HG03575 (cell line): Measurements from ENCODE around the gene MRC2.

ENCODE experiments used
- ATAC-seq: cut with Tn5 transposase; IDR thresholded peaks from one replicate; pipeline ENCODE4 v1.9.1; 2021; ENCODE audit not compliant: unreplicated experiment, insufficient number of reproducible peaks, low FRiP score; ENCODE audit errors: extremely low read depth

MRC2 gene

GRCh38 chr17:62656446-62656845 is 29.0 kb downstream of the MRC2 start:
- no peak for ATAC-seq

GRCh38 chr17:62657145-62657665 is 29.7 kb downstream of the MRC2 start:
- no peak for ATAC-seq

DNA sequence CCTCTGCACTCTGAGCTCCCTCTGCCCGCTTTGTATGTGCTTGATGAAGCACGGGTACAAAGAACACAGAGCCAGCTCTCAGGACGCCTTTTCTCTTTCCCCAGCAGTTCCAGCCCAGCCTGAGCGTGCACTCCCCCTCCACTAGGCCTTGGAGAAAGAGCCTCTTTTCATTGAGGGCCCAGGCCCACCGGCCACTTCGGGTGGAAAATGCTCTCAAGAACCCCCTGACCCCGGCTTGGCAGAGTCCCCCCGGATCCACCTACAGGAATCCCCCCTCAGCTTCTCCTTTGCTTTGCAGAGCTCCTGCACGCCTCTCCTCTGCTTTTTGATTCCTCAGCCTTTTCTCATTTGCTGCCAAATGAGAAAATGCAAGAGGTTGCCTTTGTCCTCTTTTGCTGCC is 30.2 kb downstream of the MRC2 start:
- no peak for ATAC-seq

GRCh38 chr17:62658136-62658920 is 30.9 kb downstream of the MRC2 start:
- no peak for ATAC-seq

DNA sequence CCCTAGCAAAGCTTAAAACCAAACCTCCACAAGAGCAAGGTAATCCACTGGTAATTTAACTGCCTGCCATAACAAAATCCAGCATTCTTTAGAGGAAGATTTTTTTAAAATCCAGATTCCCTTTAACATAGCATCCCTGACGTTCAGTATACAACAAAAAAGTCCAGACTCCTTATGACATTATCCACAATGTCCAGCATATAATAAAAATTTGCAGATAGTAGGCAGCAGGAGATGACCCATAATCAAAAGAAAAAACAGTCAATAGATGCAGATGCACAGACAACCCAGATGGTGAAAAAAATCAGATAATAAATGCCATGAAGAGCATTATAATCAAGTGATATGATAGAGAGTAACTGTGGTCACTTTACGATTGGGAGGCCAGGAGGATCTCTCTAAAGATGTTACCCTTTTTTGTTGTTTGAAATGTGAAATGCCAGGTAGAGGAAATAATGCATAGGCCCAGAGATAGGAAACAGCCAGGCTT is 33.2 kb downstream of the MRC2 start:
- no peak for ATAC-seq

- ATAC-seq, result no peak
Measured at GRCh38 chr17:62661337-62661736, 33.9 kb downstream of the MRC2 start.

- no peak for ATAC-seq
Measured at GRCh38 chr17:62662855-62663254, 35.4 kb downstream of the MRC2 start.

DNA sequence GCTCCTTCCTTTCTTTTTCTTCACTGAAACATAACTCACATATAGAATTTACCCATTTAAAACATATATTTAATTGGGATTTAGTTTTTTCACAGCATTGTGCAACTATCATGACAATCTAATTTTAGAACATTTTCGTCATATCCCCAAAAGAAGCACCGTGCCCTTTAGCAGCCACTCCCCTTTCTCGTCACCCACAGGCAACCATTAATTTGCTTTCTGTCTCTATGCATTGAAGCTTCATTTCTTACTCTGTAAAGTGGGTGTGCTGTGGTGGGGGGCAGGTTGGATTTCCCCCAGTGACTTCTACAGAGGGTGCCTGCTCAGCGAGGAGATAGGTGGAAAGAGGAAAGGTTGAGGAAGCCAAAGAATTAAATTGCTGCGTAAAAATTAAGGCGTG is 35.8 kb downstream of the MRC2 start:
- no peak for ATAC-seq

DNA sequence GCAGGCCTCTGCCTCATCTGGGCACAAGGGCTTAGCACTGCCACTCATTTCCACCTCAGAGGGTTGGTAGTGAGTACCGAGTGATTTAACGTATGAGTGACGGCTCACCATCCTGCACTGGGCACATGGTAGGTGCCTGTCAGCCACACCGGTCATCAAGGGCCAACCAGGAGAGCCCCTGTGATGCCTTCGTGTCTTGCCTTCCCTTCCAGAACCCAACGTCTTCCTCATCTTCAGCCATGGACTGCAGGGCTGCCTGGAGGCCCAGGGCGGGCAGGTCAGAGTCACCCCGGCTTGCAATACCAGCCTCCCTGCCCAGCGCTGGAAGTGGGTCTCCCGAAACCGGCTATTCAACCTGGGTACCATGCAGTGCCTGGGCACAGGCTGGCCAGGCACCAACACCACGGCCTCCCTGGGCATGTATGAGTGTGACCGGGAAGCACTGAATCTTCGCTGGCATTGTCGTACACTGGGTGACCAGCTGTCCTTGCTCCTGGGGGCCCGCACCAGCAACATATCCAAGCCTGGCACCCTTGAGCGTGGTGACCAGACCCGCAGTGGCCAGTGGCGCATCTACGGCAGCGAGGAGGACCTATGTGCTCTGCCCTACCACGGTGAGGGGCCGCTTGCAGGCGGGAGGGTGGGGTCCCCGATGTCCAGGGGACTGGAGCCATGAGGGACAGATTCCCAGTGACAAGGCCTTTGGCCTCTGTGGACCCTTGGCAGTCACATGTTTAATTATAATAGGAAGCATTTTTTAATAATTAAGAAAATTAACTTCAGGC is 37.1 kb downstream of the MRC2 start:
- no peak for ATAC-seq

DNA sequence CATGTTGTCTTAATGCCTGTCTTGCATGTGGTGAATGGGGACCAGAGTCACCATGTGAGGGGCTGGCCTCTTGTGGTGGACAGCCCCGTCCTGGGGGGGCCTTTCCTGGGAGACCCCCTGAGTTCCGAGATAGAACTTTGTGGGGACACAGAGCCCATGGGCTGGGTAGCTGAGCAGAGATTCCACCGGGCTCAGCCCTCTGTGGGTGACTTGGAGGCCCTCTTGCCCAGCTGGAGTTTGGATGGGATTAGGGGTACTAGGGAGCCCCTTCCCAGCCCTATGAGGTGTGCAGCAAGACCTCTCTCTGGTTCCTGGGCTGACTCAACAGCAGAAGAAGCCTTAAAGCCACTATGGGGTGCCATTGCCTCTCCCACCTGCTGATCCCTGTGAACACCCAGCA is 38.1 kb downstream of the MRC2 start:
- no peak for ATAC-seq

- no peak for ATAC-seq
Measured at GRCh38 chr17:62666061-62666800, 38.8 kb downstream of the MRC2 start.

DNA sequence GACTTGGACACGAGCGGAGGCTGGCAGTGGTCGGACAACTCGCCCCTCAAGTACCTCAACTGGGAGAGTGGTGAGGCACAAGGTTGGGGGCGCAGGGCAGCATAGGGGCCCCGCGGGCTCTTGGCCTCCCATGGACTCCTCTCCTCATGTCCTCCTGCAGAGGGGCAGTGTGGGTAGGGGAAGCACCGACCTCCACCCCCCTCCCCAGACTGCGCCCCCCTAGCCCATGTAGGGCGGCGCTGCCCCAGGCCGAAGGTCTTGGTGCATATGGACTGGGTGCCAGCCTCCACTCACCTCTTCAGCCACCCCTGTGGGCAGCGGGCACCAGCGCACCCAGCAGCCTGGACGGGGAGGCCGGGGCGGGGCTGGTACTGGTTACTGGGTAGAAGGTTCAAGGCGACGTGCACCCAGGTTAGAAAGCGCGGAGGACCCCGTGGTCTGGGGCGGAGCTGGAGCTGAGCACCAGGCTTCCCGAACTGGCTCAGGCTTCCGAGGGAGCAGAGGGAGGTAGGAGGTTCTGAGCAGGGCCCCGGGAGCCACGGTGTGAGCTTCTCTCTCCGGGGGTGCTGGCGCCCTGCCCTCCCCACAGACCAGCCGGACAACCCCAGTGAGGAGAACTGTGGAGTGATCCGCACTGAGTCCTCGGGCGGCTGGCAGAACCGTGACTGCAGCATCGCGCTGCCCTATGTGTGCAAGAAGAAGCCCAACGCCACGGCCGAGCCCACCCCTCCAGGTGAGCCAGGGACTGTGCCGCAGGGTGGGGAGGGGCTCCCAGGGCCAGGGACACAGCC is 39.5 kb downstream of the MRC2 start:
- ATAC-seq, result no peak

GRCh38 chr17:62668091-62668804 is 40.8 kb downstream of the MRC2 start:
- no peak for ATAC-seq

- ATAC-seq, result no peak
Measured at GRCh38 chr17:62670202-62670821, 42.8 kb downstream of the MRC2 start.

DNA sequence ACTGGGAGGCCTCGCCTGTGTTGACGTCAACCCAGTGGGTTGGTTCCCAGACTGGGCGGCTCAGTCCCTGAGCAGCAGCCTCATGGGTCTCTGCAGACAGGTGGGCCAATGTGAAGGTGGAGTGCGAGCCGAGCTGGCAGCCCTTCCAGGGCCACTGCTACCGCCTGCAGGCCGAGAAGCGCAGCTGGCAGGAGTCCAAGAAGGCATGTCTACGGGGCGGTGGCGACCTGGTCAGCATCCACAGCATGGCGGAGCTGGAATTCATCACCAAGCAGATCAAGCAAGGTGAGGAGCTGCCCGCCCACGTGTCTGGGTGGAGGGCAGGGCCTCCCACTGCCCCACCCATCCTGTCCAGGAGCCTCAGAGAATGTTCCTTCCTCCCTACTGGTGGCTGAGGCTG is 44.1 kb downstream of the MRC2 start:
- no peak for ATAC-seq

DNA sequence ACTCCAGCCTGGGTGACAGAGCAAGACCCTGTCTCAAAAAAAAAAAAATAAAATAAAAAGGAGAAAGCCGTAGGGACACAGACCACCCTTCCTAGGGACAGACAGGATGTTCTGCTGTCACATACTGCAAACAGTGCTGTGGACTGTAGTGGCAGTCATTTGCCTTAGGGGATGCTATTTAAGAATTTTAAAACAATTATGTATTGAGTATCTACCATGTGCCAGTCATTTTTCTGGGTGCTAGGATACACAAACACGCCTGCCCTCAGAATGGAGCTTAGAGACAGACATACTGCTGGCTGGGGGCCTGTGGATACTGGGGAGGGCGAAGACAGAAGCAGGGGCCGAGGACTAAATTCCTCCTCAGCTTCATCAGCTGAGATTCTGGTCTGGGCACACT is 45.5 kb downstream of the MRC2 start:
- ATAC-seq, result no peak

DNA sequence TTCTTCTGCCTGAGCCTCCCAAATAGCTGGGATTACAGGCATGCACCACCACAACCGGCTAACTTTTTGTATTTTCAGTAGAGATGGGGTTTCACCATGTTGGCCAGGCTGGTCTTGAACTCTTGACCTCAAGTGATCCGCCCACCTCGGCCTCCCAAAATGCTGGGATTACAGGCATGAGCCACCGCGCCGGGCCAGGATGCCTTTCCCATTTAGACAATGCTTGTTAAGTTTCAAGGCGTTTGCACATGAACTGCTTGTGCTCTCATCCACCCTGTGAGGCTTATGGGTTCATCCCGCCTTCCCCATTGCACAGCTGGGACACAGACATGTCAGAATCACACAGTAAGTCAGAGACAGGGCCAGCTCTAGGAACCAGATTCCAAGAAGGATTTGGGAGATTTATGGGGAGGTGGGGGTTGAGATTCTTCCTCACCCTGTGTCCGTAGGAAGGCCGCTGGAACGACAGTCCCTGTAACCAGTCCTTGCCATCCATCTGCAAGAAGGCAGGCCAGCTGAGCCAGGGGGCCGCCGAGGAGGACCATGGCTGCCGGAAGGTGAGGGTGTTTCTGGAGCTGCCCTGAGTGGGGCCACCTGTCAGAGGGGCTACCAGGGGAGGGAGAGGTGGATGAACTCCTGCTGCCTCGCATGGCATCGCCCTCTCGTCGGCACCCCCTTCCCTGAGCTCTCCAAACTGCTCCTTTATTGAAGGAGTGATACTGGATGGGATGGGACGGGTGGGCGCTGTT is 46.3 kb downstream of the MRC2 start:
- ATAC-seq, result no peak
